GM23338 (cell line): ENCODE results near the gene MTHFSD. TPM values are rescaled to one million over a fixed set of nuclear protein-coding genes. Genes with fewer than 3 reads are reported as not detected.

Experiments
- ATAC-seq: fragments of 200-7000 bp; cut with Tn5 transposase; 3 replicates; pipeline ENCODE4 v1.9.1; 2020
- DNase-seq: peaks from one replicate; pipeline ENCODE4 v3.0.0-alpha.2; 2015; ENCODE audit warnings: low spot score
- H2AFZ ChIP-seq: fragments of 200-600 bp; sonication (generic); 2 replicates; pipeline ENCODE4 v1.8.0; 2016; ENCODE audit warnings: antibody characterized with exemption, mild to moderate bottlenecking, moderate library complexity
- H3F3A ChIP-seq: fragments of 200-600 bp; sonication (generic); replicated peaks from 2 replicates; pipeline ENCODE4 v1.8.0; 2017; ENCODE audit warnings: antibody characterized with exemption, mixed run types, low read depth
- H3K27ac ChIP-seq: fragments of 200-600 bp; sonication (generic); 2 replicates; pipeline ENCODE4 v1.6.1; 2016; ENCODE audit warnings: low read depth
- H3K27me3 ChIP-seq: fragments of 200-600 bp; sonication (generic); 2 replicates; pipeline ENCODE4 v1.8.0; 2016; ENCODE audit warnings: mild to moderate bottlenecking, mixed run types, moderate library complexity; ENCODE audit not compliant: insufficient read depth
- H3K36me3 ChIP-seq: fragments of 200-600 bp; sonication (generic); 2 replicates; pipeline ENCODE4 v1.8.0; 2016; ENCODE audit warnings: mild to moderate bottlenecking; ENCODE audit not compliant: insufficient read depth
- H3K4me1 ChIP-seq: fragments of 200-600 bp; sonication (generic); 2 replicates; pipeline ENCODE4 v1.8.0; 2016; ENCODE audit warnings: mild to moderate bottlenecking, moderate library complexity; ENCODE audit not compliant: insufficient read depth
- H3K4me2 ChIP-seq: fragments of 200-600 bp; sonication (generic); 2 replicates; pipeline ENCODE4 v1.7.1; 2017; ENCODE audit warnings: mixed run types
- H3K4me3 ChIP-seq: fragments of 200-600 bp; sonication (generic); 2 replicates; pipeline ENCODE4 v1.6.1; 2016; ENCODE audit warnings: mixed run types
- H3K79me2 ChIP-seq: fragments of 200-600 bp; sonication (generic); replicated peaks from 2 replicates; pipeline ENCODE4 v1.8.0; 2017; ENCODE audit warnings: mild to moderate bottlenecking; ENCODE audit not compliant: insufficient read depth
- H3K9me2 ChIP-seq: fragments of 200-600 bp; sonication (generic); 2 replicates; pipeline ENCODE4 v1.8.0; 2017; ENCODE audit not compliant: insufficient read depth
- H4K20me1 ChIP-seq: fragments of 200-600 bp; sonication (generic); replicated peaks from 2 replicates; pipeline ENCODE4 v1.8.0; 2017; ENCODE audit warnings: mild to moderate bottlenecking; ENCODE audit not compliant: insufficient read depth
- H3K27ac Mint-ChIP-seq: 2 replicates; pipeline ENCODE4 v1.8.0; 2020; ENCODE audit warnings: inconsistent platforms, mild to moderate bottlenecking, moderate library complexity, mixed read lengths
- H3K27me3 Mint-ChIP-seq: 3 replicates; pipeline ENCODE4 v1.8.0; 2022; ENCODE audit warnings: low read depth, mild to moderate bottlenecking, moderate library complexity, mixed read lengths, inconsistent platforms; ENCODE audit not compliant: insufficient read depth, poor library complexity
- H3K36me3 Mint-ChIP-seq: 3 replicates; pipeline ENCODE4 v1.8.0; 2021; ENCODE audit warnings: low read depth, mild to moderate bottlenecking, inconsistent platforms, moderate library complexity, mixed read lengths
- H3K4me1 Mint-ChIP-seq: 3 replicates; pipeline ENCODE4 v1.8.0; 2020; ENCODE audit warnings: mild to moderate bottlenecking, inconsistent platforms, mixed read lengths
- H3K4me3 Mint-ChIP-seq: 3 replicates; pipeline ENCODE4 v1.8.0; 2021; ENCODE audit warnings: moderate library complexity, mild to moderate bottlenecking, inconsistent platforms, mixed read lengths
- H3K9me3 Mint-ChIP-seq: 3 replicates; pipeline ENCODE4 v1.8.0; 2020; ENCODE audit warnings: moderate library complexity, mild to moderate bottlenecking, inconsistent platforms, mixed read lengths
- EZH2 ChIP-seq: fragments of 200-600 bp; sonication (generic); IDR thresholded peaks from one replicate; pipeline ENCODE4 v1.8.0; 2017; ENCODE audit warnings: antibody characterized with exemption, mild to moderate bottlenecking, low read depth; ENCODE audit not compliant: unreplicated experiment
- EZH2phosphoT487 ChIP-seq: fragments of 200-600 bp; sonication (generic); IDR thresholded peaks from one replicate; pipeline ENCODE4 v1.8.1; 2018; ENCODE audit warnings: antibody characterized with exemption; ENCODE audit not compliant: unreplicated experiment
- STAT1 ChIP-seq: IDR thresholded peaks from one replicate; pipeline ENCODE4 v1.6.1; 2016; ENCODE audit warnings: antibody characterized with exemption; ENCODE audit not compliant: unreplicated experiment
- ZNF114 ChIP-seq: fragments of 250-450 bp; sonication (Bioruptor Pico); IDR thresholded peaks from 2 replicates; pipeline ENCODE4 v1.5.0; 2020; ENCODE audit warnings: mild to moderate bottlenecking, moderate library complexity
- polyA plus RNA-seq: library from polyadenylated mRNA; unstranded; fragments of >200 nt; fragmentation: Nextera tagmentation; extraction: Ambion mirVana; gene quantifications from 2 replicates; pipeline ENCODE4 v1.2.1, GENCODE V29; 2016
- total RNA-seq: library from RNA; depleted of rRNA; stranded (reverse); fragments of >200 nt; shearing (Covaris generic); gene quantifications from 2 replicates; pipeline ENCODE4 v1.2.3, GENCODE V29; 2014
- TF ChIP-seq, protein P1 (sequence below): IDR thresholded peaks from 2 replicates; pipeline ENCODE4 v1.6.1; 2016; ENCODE audit warnings: antibody characterized with exemption
- TF ChIP-seq, protein P2 (sequence below): IDR thresholded peaks from one replicate; pipeline ENCODE4 v1.6.1; 2018; ENCODE audit warnings: antibody characterized with exemption; ENCODE audit not compliant: unreplicated experiment

MTHFSD gene
- total and polyA plus RNA-seq, 2 experiments from 2014 or later = 7.2 to 8.1 TPM

DNA sequence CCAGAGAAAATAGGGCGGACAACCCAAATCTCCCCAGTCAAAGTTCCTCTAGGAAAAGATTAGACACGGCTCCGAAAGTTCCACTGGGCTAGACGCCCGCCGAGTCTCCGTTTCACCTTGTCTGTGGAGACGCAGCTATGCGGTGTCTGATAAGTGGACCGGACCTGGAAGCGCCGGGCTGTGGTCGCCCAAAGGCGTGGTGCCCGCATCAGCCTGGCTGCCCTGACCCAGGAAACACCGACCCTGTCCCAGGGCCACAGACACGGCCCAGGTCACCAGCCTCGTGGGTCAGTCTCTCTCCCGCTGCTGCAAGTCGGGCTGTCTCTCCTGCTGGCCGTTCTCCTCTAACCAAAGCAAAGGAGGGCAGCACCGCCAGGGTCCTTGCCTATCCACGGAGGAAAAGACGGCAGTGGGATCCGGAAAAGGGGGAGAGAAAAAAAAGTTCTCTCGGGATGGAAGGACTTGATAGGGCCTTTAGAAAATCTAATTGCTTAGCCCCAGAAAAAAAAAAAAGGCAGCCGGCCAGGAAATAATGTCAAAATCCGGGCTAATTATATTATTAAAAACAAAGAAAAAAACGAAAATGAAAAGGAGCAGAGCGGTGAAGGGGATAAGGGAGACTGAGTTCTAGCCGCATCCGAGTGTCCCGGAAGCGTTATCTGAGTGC, 58.6 kb downstream of the MTHFSD start:
- peak overlapping the region; percentile 73 for H3K4me2 ChIP-seq
- DNase-seq = no peak
- no peaks in the 10 kb centered on the region for H3K9me2 ChIP-seq

DNA sequence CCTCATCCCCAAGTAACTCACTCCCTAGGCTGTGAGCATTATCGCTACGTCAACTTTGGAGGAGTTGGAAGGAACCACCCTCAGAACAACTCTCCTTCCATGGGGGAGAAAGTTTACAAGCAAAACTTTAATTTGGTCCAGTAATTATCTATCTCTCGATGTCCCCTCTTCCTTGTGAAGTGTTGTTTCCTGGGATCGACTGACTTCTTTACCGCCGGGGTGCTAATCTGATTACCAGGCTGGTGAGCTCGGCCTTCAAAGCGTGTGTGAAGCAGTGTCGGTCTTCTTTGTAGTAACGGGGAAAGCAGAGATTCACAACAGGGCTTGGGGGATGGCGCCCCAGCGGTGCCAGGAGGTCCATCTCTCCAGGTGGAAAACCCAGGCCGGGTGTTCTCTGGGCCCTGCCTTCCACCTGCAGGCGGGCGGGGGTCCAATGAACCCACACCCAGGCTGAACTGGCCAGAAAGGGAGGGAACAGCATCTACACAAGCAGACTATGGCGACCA, 59.2 kb downstream of the MTHFSD start:
- DNase-seq (peak; percentile 48), ATAC-seq (no peak)
- H3K27me3 ChIP-seq = peaks cover 100% of the 10 kb centered on the region
- peaks cover 10% of the 10 kb centered on the region for H3F3A ChIP-seq
- H3K36me3 Mint-ChIP-seq = no peaks in the 10 kb centered on the region
- H3K27ac ChIP-seq = no peak overlapping the region
- H3K4me1 Mint-ChIP-seq = peaks cover 42% of the 10 kb centered on the region
- peaks cover 17% of the 10 kb centered on the region for H4K20me1 ChIP-seq
- H3K4me2 ChIP-seq = no peak overlapping the region
- no peak overlapping the region; the same call in 2 of the 3 replicates for H3K4me3 Mint-ChIP-seq
- H3K27ac Mint-ChIP-seq = no peak overlapping the region
- H3K36me3 ChIP-seq = no peaks in the 10 kb centered on the region
- H3K4me3 ChIP-seq = no peak overlapping the region
- peaks cover 3% of the 10 kb centered on the region; the same call in 2 of the 3 replicates for H3K9me3 Mint-ChIP-seq
- no peaks in the 10 kb centered on the region for H3K9me2 ChIP-seq
- no peaks in the 10 kb centered on the region for H3K79me2 ChIP-seq
- H3K4me1 ChIP-seq = peaks cover 42% of the 10 kb centered on the region
- no peak overlapping the region for H2AFZ ChIP-seq
- peaks cover 99% of the 10 kb centered on the region for H3K27me3 Mint-ChIP-seq
- TF ChIP-seq, protein P1, sequence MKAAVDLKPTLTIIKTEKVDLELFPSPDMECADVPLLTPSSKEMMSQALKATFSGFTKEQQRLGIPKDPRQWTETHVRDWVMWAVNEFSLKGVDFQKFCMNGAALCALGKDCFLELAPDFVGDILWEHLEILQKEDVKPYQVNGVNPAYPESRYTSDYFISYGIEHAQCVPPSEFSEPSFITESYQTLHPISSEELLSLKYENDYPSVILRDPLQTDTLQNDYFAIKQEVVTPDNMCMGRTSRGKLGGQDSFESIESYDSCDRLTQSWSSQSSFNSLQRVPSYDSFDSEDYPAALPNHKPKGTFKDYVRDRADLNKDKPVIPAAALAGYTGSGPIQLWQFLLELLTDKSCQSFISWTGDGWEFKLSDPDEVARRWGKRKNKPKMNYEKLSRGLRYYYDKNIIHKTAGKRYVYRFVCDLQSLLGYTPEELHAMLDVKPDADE = no peak
- TF ChIP-seq EZH2phosphoT487 = no peak
- TF ChIP-seq, protein P2, sequence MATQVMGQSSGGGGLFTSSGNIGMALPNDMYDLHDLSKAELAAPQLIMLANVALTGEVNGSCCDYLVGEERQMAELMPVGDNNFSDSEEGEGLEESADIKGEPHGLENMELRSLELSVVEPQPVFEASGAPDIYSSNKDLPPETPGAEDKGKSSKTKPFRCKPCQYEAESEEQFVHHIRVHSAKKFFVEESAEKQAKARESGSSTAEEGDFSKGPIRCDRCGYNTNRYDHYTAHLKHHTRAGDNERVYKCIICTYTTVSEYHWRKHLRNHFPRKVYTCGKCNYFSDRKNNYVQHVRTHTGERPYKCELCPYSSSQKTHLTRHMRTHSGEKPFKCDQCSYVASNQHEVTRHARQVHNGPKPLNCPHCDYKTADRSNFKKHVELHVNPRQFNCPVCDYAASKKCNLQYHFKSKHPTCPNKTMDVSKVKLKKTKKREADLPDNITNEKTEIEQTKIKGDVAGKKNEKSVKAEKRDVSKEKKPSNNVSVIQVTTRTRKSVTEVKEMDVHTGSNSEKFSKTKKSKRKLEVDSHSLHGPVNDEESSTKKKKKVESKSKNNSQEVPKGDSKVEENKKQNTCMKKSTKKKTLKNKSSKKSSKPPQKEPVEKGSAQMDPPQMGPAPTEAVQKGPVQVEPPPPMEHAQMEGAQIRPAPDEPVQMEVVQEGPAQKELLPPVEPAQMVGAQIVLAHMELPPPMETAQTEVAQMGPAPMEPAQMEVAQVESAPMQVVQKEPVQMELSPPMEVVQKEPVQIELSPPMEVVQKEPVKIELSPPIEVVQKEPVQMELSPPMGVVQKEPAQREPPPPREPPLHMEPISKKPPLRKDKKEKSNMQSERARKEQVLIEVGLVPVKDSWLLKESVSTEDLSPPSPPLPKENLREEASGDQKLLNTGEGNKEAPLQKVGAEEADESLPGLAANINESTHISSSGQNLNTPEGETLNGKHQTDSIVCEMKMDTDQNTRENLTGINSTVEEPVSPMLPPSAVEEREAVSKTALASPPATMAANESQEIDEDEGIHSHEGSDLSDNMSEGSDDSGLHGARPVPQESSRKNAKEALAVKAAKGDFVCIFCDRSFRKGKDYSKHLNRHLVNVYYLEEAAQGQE = no peak

More for the DNA sequence above, 58.6 kb downstream of the MTHFSD start:
- Histone ChIP-seq H4K20me1 (peaks cover 17% of the 10 kb centered on the region), H3K79me2 (no peaks in the 10 kb centered on the region), H2AFZ (no peak overlapping the region), H3K4me3 (peak overlapping the region; percentile 47), H3K27me3 (peaks cover 100% of the 10 kb centered on the region), H3K4me1 (peaks cover 48% of the 10 kb centered on the region), H3K36me3 (no peaks in the 10 kb centered on the region), H3F3A (peaks cover 15% of the 10 kb centered on the region), H3K27ac (no peak overlapping the region)
- no peak for ATAC-seq
- H3K36me3 Mint-ChIP-seq = no peaks in the 10 kb centered on the region
- H3K27ac Mint-ChIP-seq = no peak overlapping the region
- peaks cover 45% of the 10 kb centered on the region for H3K4me1 Mint-ChIP-seq
- H3K9me3 Mint-ChIP-seq = peaks cover 3% of the 10 kb centered on the region; the same call in 2 of the 3 replicates
- peak overlapping the region; percentile 55; the same call in 2 of the 3 replicates for H3K4me3 Mint-ChIP-seq
- H3K27me3 Mint-ChIP-seq = peaks cover 99% of the 10 kb centered on the region
- no peak for TF ChIP-seq ZNF114 (CRISPR knock-in tag)
- peak; percentile 94 for TF ChIP-seq EZH2
- TF ChIP-seq, protein P2 = no peak
- no peak for TF ChIP-seq STAT1
- TF ChIP-seq EZH2phosphoT487 = peak; percentile 15
